Testis (tissue), 3 donors: ENCODE results near the gene PI4KA. TPM values are rescaled to one million over a fixed set of nuclear protein-coding genes. Genes with fewer than 3 reads are reported as not detected.

Experiments
- DNase-seq: peaks from one replicate; pipeline ENCODE4 v3.0.0-alpha.2; 2019
- H3K27ac ChIP-seq, 2 donors: fragments of 200-600 bp; sonication (generic); one replicate each; pipeline ENCODE4 v1.5.1; 2019
- H3K27me3 ChIP-seq: fragments of 200-600 bp; sonication (generic); one replicate; pipeline ENCODE4 v1.5.1; 2019
- H3K36me3 ChIP-seq: fragments of 200-600 bp; sonication (generic); one replicate; pipeline ENCODE4 v1.5.1; 2017; ENCODE audit warnings: low read depth; ENCODE audit errors: missing control alignments
- H3K4me1 ChIP-seq: fragments of 200-600 bp; sonication (generic); one replicate; pipeline ENCODE4 v1.5.1; 2019
- H3K4me3 ChIP-seq, 2 donors: fragments of 200-600 bp; sonication (generic); one replicate each; pipeline ENCODE4 v1.5.1; 2017 to 2019
- H3K9me3 ChIP-seq: fragments of 200-600 bp; sonication (generic); one replicate; pipeline ENCODE4 v1.5.1; 2017
- POLR2A ChIP-seq: fragments of 450-650 bp; IDR thresholded peaks from one replicate; pipeline ENCODE4 v1.6.1; 2017; ENCODE audit warnings: antibody characterized with exemption, mild to moderate bottlenecking, moderate library complexity
- WGBS, 2 donors: methylation state at CpG; one replicate each; pipeline ENCODE4 v1.1.5; 2018; 5-methylcytosine and 5-hydroxymethylcytosine counted together
- intact Hi-C: fragments of 100-400 bp; cut with DNase I; formaldehyde crosslinking; loops from one replicate; pipeline ENCODE4 v1.15.1; 2023; ENCODE audit warnings: low total_unique reads
- polyA plus RNA-seq: library from polyadenylated mRNA; stranded (reverse); fragments of 350-450 nt; fragmentation: Illumina TruSeq; extraction: RNeasy Lipid Tissue Mini Kit (QIAGEN cat#74804); gene quantifications from one replicate; pipeline ENCODE4 v1.2.3, GENCODE V29; 2014; ENCODE audit warnings: low read depth, low replicate concordance; ENCODE audit not compliant: insufficient read depth
- total RNA-seq, 2 donors: library from RNA; depleted of rRNA; stranded (reverse); fragments of >200 nt; gene quantifications; one replicate each; pipeline ENCODE4 v1.2.3, GENCODE V29; 2016
- TF ChIP-seq, protein P1 (sequence below), 3 experiments: fragments of 450-650 bp in 2 of 3; fragments of 200-600 bp in 1 of 3; sonication (generic) in 1 of 3; IDR thresholded peaks; one replicate each; pipeline ENCODE4 v1.5.1; 2016 to 2019; ENCODE audit warnings: antibody characterized with exemption in 3 of 3, mild to moderate bottlenecking in 2 of 3, moderate library complexity in 1 of 3

Gene PI4KA
- total and polyA plus RNA-seq, 3 donors from 2014 or later, result 124 to 196 (median 140) TPM

DNA sequence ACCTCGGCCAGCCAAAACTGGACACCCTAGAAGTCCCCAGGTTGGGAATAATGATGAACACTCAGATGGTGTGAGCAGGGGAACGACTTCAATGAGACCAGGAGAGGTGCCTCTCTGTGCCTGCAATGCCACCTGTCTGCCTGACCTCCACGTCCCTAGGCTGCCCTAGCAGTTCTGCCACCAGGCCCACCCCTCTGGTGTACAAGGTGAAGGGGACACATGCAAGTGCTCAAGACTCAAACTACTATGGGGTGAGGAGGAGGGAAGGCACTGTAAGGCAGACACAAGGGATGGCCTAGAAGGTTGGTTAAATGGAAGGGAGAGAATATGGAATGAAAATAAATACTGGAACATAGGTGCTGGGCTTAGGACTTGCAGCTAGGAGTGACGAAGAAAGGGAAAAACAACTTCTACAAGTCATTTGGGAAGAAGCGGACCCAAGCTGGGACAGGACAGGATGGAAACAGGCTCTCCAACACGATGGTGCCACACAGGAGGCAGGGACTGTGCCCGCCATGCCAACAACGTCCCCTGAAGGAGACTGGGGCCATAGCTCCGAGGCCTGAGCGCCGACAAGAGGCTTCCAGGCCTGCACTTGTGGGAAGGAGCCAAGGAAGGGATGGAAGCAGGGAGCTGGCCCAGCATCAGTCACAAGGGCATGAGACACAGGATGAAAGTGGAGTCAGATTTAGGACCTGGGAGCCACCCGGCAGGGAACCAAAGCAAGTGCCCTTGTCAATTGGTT lies 66.2 kb downstream of the PI4KA start:
- no peak for DNase-seq
- Histone ChIP-seq H3K9me3 (no peaks in the 10 kb centered on the region), H3K27me3 (no peaks in the 10 kb centered on the region), H3K4me1 (peaks cover 14% of the 10 kb centered on the region), H3K27ac (no peak overlapping the region), H3K4me3 (no peak overlapping the region), H3K36me3 (no peaks in the 10 kb centered on the region)
- TF ChIP-seq, protein P1, sequence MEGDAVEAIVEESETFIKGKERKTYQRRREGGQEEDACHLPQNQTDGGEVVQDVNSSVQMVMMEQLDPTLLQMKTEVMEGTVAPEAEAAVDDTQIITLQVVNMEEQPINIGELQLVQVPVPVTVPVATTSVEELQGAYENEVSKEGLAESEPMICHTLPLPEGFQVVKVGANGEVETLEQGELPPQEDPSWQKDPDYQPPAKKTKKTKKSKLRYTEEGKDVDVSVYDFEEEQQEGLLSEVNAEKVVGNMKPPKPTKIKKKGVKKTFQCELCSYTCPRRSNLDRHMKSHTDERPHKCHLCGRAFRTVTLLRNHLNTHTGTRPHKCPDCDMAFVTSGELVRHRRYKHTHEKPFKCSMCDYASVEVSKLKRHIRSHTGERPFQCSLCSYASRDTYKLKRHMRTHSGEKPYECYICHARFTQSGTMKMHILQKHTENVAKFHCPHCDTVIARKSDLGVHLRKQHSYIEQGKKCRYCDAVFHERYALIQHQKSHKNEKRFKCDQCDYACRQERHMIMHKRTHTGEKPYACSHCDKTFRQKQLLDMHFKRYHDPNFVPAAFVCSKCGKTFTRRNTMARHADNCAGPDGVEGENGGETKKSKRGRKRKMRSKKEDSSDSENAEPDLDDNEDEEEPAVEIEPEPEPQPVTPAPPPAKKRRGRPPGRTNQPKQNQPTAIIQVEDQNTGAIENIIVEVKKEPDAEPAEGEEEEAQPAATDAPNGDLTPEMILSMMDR (IDR thresholded peaks at IDR 0.05), result no peak
- no peak for TF ChIP-seq POLR2A
- 90 to 93% methylated on average over 12 of the region's 12 CpGs for WGBS, 2 donors
- intact Hi-C loops, result no loop called here

DNA sequence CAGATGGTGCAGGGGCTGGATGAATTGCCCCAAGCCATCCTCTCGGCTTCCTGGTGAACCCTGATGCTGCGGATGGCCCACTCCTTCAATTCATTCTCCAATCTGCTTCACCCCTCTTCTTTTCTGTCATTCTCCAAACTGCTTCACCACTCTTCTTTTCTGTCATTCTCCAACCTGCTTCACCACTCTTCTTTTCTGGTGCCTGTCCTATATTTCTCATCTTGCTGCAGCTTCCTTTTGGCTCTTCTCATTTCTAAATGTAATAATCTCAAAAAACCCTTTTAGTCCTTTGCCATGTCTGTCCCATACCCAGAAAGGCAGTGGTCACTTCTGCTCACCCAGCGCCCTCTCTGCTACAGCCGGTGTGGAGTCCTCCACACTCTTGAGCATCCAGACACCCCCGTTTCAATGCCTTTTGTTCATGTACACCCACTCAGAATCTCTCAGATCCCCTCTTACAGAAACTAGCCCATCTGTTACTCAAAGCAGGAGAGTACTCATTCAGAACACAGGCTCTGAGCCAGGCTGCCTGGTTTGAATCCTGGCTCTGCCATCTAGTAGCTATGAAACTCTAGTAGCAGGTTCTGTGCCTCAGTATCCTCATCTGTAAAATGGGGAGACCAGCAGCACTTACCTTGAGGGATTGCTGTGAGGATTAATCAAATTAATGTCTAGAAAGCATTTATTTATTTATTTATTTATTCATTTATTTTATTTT lies 69.8 kb downstream of the PI4KA start:
- Histone ChIP-seq H3K4me3 (no peak overlapping the region), H3K27ac (no peak overlapping the region), H3K27me3 (no peaks in the 10 kb centered on the region), H3K4me1 (peaks cover 14% of the 10 kb centered on the region), H3K36me3 (no peaks in the 10 kb centered on the region), H3K9me3 (no peaks in the 10 kb centered on the region)
- no peak for TF ChIP-seq POLR2A
- TF ChIP-seq, protein P1 (IDR thresholded peaks at IDR 0.05), result no peak
- WGBS, 2 donors, result 95 to 96% methylated on average over 5 of the region's 5 CpGs
- intact Hi-C loops, result no loop called here
- no peak for DNase-seq

DNA sequence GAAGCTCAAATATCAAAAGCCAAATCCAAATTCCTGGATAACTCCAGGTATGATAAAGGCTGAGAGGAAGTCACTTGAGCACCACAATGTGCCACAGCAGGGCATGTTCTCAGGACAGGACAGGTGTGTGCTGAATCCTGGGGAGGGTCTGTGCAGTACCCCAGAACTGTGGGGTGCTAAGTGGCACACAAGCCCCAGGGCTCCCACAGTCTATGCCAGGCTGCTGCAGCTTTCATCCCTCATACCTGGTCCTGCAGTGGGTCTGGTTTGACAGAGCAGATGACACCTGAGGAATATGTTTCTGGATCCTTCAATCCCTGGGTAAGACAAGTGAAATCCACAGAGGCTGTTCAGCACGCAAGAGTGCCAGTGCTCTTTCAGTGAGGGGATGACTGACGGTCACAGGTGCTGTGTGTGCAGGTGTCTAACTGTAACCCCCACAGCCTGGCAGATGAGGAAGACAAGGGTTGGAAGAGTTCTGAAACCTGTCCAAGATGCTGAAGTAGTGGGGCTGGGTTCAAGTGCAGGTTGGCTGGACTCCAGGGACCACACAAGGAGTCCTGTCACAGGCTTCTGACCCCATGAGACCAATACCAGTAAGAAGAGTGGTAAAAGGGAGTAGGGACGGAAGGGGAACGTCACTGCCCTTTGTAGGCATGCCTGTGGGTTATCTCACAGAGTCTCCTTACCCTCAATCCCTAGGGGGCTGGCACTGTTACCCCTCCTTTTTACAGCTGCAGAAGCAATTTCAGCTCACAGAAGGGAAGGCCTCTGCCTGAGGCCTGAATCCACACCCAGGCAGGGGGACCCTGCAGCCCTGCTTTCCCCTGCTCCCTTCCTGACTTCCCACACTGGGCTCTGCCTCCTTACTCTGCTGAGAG lies 70.6 kb downstream of the PI4KA start:
- Histone ChIP-seq H3K9me3 (no peaks in the 10 kb centered on the region), H3K4me3 (no peak overlapping the region), H3K36me3 (no peaks in the 10 kb centered on the region), H3K27me3 (no peaks in the 10 kb centered on the region), H3K27ac (no peak overlapping the region), H3K4me1 (peaks cover 6% of the 10 kb centered on the region)
- no peak for DNase-seq
- 67 to 100% methylated on average over 1 to 4 of the region's 4 CpGs for WGBS, 2 donors
- intact Hi-C loops, result no loop called here
- TF ChIP-seq POLR2A, result no peak
- TF ChIP-seq, protein P1 (IDR thresholded peaks at IDR 0.05), result no peak

DNA sequence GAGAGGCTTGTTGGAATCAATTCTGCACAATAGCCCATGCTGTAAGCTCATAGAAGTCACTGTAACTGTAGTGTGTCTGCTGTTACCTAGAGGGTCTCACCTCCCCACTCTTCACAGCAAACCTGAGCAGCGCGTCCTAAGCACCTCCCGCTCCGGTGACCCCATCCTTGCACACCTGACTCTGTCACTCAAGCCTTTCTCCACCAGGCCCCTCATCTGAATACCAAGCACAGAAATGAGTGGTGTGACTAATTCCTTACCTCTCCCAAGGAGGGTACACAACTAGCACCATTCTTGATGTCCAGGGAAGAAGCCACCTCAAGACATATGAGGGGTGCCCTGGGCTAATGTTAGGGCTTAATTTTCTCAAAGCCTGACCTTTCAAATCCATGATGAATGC lies 71.4 kb downstream of the PI4KA start:
- Histone ChIP-seq H3K4me1 (peaks cover 6% of the 10 kb centered on the region), H3K36me3 (no peaks in the 10 kb centered on the region), H3K27ac (no peak overlapping the region), H3K4me3 (no peak overlapping the region), H3K27me3 (no peaks in the 10 kb centered on the region), H3K9me3 (no peaks in the 10 kb centered on the region)
- intact Hi-C loops, result no loop called here
- no peak for DNase-seq
- 91 to 97% methylated on average over 4 of the region's 4 CpGs for WGBS, 2 donors
- TF ChIP-seq POLR2A, result no peak
- TF ChIP-seq, protein P1 (IDR thresholded peaks at IDR 0.05), result no peak
